OCI-LY3 (cell line): ENCODE data around the gene CYBC1.

Experiments
- CTCF ChIP-seq: fragments of 200-600, 300-600 bp; sonication (generic); IDR thresholded peaks from 2 replicates; pipeline ENCODE4 v1.5.1; 2014; ENCODE audit warnings: antibody characterized with exemption, low read length, low read depth
- EZH2phosphoT487 ChIP-seq: fragments of 200-600 bp; shearing (Covaris generic); IDR thresholded peaks from 2 replicates; pipeline ENCODE4 v1.6.1; 2018; ENCODE audit warnings: antibody characterized with exemption, mixed run types, low read depth

- no peak for TF ChIP-seq CTCF
- TF ChIP-seq EZH2phosphoT487: no peak
These were observed 45.4 kb upstream of the CYBC1 start for GRCh38 chr17:82495844-82496528.
